Measurements from ENCODE around the gene EYS.
"Not testable (repeated sequence)": the region's sequence is repeated elsewhere in the genome, so short reads cannot be mapped to it uniquely, and the experiment has no call there.

Gene EYS

GRCh38 chr6:65452333-65452732 is 254.7 kb downstream of the EYS start:
- no peak for DNase-seq (ENCODE audit: low read depth)

GRCh38 chr6:65450451-65450850 is 256.6 kb downstream of the EYS start:
- DNase-seq (ENCODE audit: low read depth): no peak

- no peak for DNase-seq (ENCODE audit: low read depth)
Observed at GRCh38 chr6:65449926-65450325, 257.1 kb downstream of the EYS start.

- no peak for DNase-seq (ENCODE audit: low read depth)
Observed at GRCh38 chr6:65448866-65449265, 258.2 kb downstream of the EYS start.

- DNase-seq (ENCODE audit: low read depth): no peak
Observed at GRCh38 chr6:65436281-65436680, 270.7 kb downstream of the EYS start.

GRCh38 chr6:65416621-65417020 is 290.4 kb downstream of the EYS start:
- no peak for DNase-seq (ENCODE audit: low read depth)

- DNase-seq (ENCODE audit: low read depth): no peak
Observed at GRCh38 chr6:65410309-65410708, 296.7 kb downstream of the EYS start.

GRCh38 chr6:65402564-65402963 is 304.5 kb downstream of the EYS start:
- no peak for DNase-seq (ENCODE audit: low read depth)

- DNase-seq (ENCODE audit: low read depth): no peak
Observed at GRCh38 chr6:65399355-65400084, 307.5 kb downstream of the EYS start.

- DNase-seq (ENCODE audit: low read depth): no peak
Observed at GRCh38 chr6:65398851-65399250, 308.2 kb downstream of the EYS start.

GRCh38 chr6:65350530-65350929 is 356.5 kb downstream of the EYS start:
- DNase-seq (ENCODE audit: low read depth): no peak

GRCh38 chr6:65302655-65303054 is 404.4 kb downstream of the EYS start:
- DNase-seq (ENCODE audit: low read depth): not testable (repeated sequence)

- DNase-seq (ENCODE audit: low read depth): no peak
Observed at GRCh38 chr6:65299236-65299635, 407.8 kb downstream of the EYS start.

GRCh38 chr6:65295812-65296211 is 411.2 kb downstream of the EYS start:
- no peak for DNase-seq (ENCODE audit: low read depth)

- peak; percentile 30 for DNase-seq (ENCODE audit: low read depth)
Observed at GRCh38 chr6:65289491-65289890, 417.5 kb downstream of the EYS start.

- no peak for DNase-seq (ENCODE audit: low read depth)
Observed at GRCh38 chr6:65285275-65285674, 421.8 kb downstream of the EYS start.

GRCh38 chr6:65280060-65280459 is 427.0 kb downstream of the EYS start:
- no peak for DNase-seq (ENCODE audit: low read depth)

GRCh38 chr6:65262241-65262640 is 444.8 kb downstream of the EYS start:
- DNase-seq (ENCODE audit: low read depth): no peak

- DNase-seq (ENCODE audit: low read depth): no peak
Observed at GRCh38 chr6:65259982-65260381, 447.0 kb downstream of the EYS start.

- peak; percentile 45 for DNase-seq (ENCODE audit: low read depth)
Observed at GRCh38 chr6:65259059-65259458, 448.0 kb downstream of the EYS start.

GRCh38 chr6:65253041-65253440 is 454.0 kb downstream of the EYS start:
- no peak for DNase-seq (ENCODE audit: low read depth)

GRCh38 chr6:65248101-65248610 is 458.9 kb downstream of the EYS start:
- no peak for DNase-seq (ENCODE audit: low read depth)

GRCh38 chr6:65231616-65232015 is 475.4 kb downstream of the EYS start:
- DNase-seq (ENCODE audit: low read depth): no peak

- peak; percentile 61 for DNase-seq (ENCODE audit: low read depth)
Observed at GRCh38 chr6:65229825-65230224, 477.2 kb downstream of the EYS start.
